ENCODE measurements around the gene SCN10A.

- TF ChIP-seq CTCF (IDR thresholded peaks at IDR 0.05; ENCODE audit: insufficient read depth, low read length, poor library complexity, severe bottlenecking) (no peak), EZH2phosphoT487 (conservative IDR thresholded peaks at IDR 0.05; ENCODE audit: low read length) (no peak)
These were observed 12.7 kb upstream of the SCN10A start for GRCh38 chr3:38828681-38829080.
